Duodenal mucosa (tissue), 2 donors: Measurements from ENCODE around the gene SORCS2.

Source experiments
- H3K27ac ChIP-seq: one replicate; pipeline ENCODE4 v1.7.0; 2013; ENCODE audit warnings: low read depth, low read length
- H3K27me3 ChIP-seq, 2 donors: one replicate each; pipeline ENCODE4 v1.7.0; 2013; ENCODE audit warnings: low read length in 2 of 2, control low read depth in 1 of 2; ENCODE audit not compliant: insufficient read depth in 2 of 2, control insufficient read depth in 1 of 2
- H3K36me3 ChIP-seq, 2 donors: one replicate each; pipeline ENCODE4 v1.7.0; 2013; ENCODE audit warnings: low read length in 2 of 2, control low read depth in 1 of 2; ENCODE audit not compliant: insufficient read depth in 2 of 2, control insufficient read depth in 1 of 2
- H3K4me1 ChIP-seq, 2 donors: one replicate each; pipeline ENCODE4 v1.7.0; 2013; ENCODE audit warnings: low read length in 2 of 2, control low read depth in 1 of 2; ENCODE audit not compliant: insufficient read depth in 2 of 2, control insufficient read depth in 1 of 2
- H3K4me3 ChIP-seq, 2 donors: one replicate each; pipeline ENCODE4 v1.7.0; 2013; ENCODE audit warnings: low read length in 2 of 2, low read depth in 1 of 2
- H3K9ac ChIP-seq, 2 donors: one replicate each; pipeline ENCODE4 v1.7.0; 2013; ENCODE audit warnings: low read length in 2 of 2, low read depth in 1 of 2
- H3K9me3 ChIP-seq, 2 donors: one replicate each; pipeline ENCODE4 v1.7.0; 2013; ENCODE audit warnings: low read length in 2 of 2, control low read depth in 1 of 2; ENCODE audit not compliant: control insufficient read depth in 1 of 2

Gene SORCS2

DNA sequence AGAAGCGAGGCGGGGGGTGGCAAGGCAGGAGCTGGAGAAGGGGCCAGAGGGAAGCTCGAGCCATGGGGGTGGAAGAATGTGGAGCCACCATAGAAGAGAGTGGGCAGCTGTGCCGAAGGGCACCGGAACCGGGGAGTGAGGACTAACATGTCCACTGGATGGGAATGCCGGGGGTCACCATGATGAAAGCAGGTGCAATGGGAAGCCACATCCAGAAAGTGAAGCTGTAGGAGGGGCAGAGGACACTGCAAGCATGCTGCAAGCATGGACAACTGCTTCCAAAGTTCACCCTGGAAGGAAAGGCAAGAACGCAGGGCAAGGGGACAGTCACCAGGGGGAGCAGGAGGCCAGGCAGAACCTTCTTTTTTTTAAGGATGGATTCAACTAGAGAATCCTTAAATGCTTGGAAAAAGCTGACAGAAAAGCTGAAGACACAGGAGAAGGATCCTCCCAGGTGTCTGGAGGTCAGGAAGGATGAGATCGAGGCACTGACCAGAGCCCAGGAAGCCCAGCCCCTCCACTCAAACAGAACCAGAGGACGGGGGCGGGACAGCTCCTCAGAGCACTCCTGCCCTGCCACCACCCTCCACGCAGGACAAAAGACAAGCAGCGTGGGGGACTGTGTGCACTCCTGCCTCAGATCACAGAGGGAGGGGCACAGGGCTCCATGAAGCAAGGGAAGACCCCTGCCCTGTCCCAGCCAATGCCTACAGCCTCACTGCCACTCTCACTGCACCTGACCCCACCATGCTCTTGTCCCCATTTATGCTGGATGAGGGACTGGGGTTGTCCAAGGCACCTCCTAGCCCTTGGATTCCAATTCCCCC lies 578.1 kb downstream of the SORCS2 start:
- H3K27ac ChIP-seq: no peak overlapping the region
- H3K27me3 ChIP-seq: no peaks in the 10 kb centered on the region
- H3K36me3 ChIP-seq: peaks cover 24 to 42% of the 10 kb centered on the region in 2 donors
- no peak overlapping the region for H3K4me3 ChIP-seq
- peak overlapping the region in 1 of 2 donors; percentile 18 for H3K9ac ChIP-seq
- no peaks in the 10 kb centered on the region for H3K9me3 ChIP-seq
- peaks cover 29 to 34% of the 10 kb centered on the region in 2 donors for H3K4me1 ChIP-seq

DNA sequence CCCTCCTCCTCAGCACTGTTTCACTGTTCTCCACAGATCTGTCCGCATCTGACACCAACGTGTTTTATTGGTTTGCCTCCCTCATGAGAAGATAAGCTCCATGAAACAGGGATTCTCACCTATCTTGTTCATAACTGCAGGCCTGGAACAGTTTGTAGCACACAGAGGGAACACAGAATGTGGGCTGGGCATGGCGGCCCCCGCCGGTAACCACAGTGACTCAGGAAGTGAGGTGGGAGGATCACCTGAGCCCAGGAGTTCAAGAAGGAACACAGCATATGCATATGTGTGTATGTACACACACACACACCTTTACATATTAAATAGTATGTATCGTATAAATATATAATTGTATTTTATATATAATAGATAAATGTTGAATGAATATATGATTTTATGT lies 578.7 kb downstream of the SORCS2 start:
- H3K36me3 ChIP-seq: peaks cover 17 to 39% of the 10 kb centered on the region in 2 donors

DNA sequence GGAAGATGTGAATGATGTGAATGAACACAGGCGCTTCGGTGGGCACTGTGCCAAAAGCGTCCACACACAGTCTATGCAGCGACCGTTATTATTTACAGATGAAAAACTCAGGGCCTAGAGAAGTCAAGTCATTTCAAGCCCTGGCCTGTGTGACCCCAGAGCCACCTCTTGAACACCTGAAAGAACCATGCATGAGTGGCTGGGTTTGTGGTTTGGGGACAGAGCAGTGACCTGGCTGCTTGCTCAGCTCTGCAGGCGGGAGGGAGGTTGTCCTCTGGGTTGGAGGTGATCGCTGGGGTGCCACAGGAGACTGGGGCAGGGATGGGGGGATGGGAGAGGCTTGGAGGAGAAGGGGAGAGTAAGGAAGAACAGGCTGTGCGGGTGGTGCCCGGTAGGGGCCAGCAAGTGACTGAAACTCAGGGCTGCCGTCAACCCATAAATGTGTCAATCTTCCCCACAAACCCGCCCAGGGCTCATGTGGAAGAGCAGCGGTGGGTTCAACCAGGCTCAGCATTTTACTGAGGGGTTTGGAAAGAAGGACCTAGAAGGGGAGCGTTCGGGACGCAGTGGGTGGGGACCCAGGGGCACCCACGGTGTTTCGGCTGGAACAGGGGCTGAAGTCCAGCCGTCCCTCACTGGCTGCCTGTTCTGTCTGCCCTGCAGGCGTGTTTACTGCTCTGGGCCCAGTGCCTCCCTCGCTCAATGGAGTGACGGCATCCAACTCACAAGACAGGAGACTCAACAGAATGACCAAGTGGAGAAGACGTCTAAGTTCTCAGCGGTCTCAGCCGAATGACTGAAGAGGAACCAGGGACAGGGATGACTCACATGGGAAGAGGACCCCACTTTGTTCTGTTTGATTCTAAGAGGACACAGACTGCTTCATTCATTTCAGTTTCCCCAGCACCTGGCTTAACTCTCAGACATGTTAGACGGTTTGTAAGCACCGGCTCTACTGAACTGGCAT lies 579.5 kb downstream of the SORCS2 start:
- H3K9ac ChIP-seq: peak overlapping the region; percentile 39 to 51
- H3K4me1 ChIP-seq: peaks cover 29 to 34% of the 10 kb centered on the region in 2 donors
- H3K27me3 ChIP-seq: no peaks in the 10 kb centered on the region
- H3K36me3 ChIP-seq: peaks cover 15 to 32% of the 10 kb centered on the region in 2 donors
- H3K27ac ChIP-seq: no peak overlapping the region
- peak overlapping the region in 1 of 2 donors; percentile 55 for H3K4me3 ChIP-seq
- H3K9me3 ChIP-seq: no peaks in the 10 kb centered on the region

More for the DNA sequence above, 578.7 kb downstream of the SORCS2 start:
- Histone ChIP-seq H3K27me3 (no peaks in the 10 kb centered on the region), H3K4me1 (peaks cover 29 to 34% of the 10 kb centered on the region in 2 donors), H3K27ac (no peak overlapping the region), H3K4me3 (no peak overlapping the region), H3K9ac (peak overlapping the region in 1 of 2 donors; percentile 18), H3K9me3 (no peaks in the 10 kb centered on the region)

DNA sequence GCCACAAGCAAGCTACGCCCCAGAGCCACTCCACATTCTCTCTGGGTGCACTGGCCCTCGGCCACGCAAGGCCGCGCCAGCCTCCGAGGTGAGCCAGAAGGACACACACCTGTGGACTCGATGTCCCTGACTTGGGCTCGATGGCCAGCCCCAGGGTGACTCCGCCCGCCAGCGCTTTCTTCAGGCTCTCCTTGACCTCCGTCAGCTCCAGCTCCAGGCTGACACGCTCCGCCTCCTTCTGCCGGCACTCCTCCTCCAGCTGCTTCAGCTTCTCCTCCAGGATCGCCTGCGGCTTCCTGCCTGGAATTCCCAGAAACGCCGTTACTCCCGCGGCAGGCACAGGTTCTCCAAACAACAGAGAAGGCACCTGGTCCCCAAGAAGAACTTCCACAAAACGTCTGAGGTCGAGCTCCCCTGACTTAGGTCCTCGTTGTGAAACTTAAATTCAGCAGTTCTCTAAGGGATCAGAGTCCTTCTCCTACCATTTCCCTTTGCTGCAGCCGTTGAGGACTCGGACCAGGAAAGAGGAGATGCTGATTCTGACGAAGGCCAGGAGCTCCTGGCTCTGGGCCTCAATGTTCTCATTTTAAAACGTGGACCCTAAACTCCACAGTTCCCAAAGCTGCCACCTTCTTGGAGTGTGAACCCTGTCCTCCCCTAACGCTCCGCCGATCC lies 580.5 kb downstream of the SORCS2 start:
- peak overlapping the region; percentile 39 to 51 for H3K9ac ChIP-seq
- peak overlapping the region; percentile 34 to 55 for H3K4me3 ChIP-seq
- no peaks in the 10 kb centered on the region for H3K27me3 ChIP-seq
- no peaks in the 10 kb centered on the region for H3K9me3 ChIP-seq
- H3K27ac ChIP-seq: peak overlapping the region; percentile 45
- H3K4me1 ChIP-seq: peaks cover 29 to 34% of the 10 kb centered on the region in 2 donors
- H3K36me3 ChIP-seq: peaks cover 14 to 34% of the 10 kb centered on the region in 2 donors

DNA sequence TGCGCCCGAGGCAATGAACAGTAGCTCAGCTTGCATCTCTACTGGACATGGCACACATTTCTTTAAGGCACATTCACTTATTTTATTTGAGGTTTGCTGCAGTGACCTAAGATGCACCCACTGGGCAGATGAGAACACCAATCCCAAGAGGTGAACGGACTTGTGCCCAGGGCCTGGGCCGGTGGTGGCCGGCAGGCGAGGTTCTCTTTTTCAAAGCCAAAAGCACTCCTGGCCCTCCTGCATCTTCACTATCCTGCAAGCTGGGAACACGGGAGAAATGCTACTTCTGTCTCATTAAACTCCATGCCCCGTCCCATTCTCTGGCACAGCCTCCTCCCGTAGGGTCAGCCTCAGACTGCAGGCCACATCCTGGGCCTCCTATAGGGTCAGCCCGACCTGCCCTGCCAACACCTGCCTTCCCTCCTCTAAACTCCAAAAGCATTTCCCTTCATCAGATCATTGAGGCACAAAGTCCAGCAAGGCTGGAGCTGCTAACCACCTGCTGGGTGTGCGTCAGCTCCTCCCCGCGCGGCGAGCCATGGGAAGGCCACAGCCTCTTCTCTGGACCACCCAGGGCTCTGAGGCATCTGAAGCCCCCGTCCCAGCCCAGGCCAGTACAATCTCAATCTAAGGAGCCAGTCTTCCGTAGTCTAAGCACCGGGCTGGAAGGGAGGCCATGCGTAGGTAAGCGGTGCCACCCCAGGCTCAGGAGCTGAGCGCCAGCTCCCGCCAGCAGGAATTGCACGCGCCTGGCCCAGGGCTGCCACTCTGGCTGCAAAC lies 581.3 kb downstream of the SORCS2 start:
- H3K27ac ChIP-seq: peak overlapping the region; percentile 35
- no peaks in the 10 kb centered on the region for H3K27me3 ChIP-seq
- H3K9ac ChIP-seq: peak overlapping the region; percentile 22 to 51
- no peaks in the 10 kb centered on the region for H3K9me3 ChIP-seq
- peaks cover 12 to 35% of the 10 kb centered on the region in 2 donors for H3K36me3 ChIP-seq
- H3K4me1 ChIP-seq: peaks cover 29 to 34% of the 10 kb centered on the region in 2 donors
- peak overlapping the region; percentile 34 to 55 for H3K4me3 ChIP-seq

DNA sequence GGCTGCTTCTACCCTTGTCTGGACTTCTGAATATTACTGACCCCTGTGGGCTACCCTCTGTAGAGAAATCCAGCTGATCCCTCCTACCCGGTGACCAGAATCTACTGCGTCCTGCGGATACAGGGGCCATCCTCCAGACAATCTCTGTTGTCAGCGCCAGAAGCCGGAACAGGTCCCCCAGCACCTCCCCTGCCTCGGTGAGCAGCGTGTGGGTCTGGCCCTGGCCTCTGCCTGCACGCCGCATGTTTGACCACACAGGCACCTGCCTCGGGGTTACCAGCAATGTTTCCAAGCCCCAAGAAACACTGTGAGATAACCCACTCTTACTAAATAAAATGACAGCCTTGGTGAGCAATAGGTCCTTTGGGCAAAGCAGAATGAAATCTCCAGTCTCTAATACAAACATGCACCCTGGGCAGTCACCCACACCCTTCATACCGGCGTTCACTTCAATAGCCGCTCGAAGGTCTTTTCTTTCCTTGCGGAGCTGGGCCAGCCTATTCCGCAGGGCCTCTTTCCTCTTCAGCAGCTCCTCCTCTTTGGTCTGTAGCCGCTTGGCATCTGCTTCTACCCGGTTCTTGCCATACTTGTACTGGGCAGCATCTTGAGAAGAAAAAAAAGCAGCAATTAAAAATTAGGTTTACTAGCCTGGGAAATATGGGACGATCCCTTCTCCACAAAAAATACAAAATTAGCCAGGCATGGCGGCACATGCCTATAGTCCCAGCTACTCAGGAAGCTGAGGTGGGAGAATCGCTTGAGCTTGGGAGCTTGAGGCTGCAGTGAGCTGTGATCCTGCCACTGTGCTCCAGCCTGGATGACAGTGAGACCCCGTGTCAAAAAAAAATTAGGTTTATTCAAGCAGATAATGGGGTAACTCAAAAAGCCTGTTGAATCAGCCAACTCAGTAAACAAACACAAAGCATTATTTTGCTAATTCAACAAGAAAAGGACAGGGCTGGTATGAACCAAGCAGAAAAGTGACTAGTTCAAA lies 582.3 kb downstream of the SORCS2 start:
- Histone ChIP-seq H3K27ac (no peak overlapping the region), H3K4me3 (no peak overlapping the region), H3K36me3 (peaks cover 11 to 26% of the 10 kb centered on the region in 2 donors), H3K4me1 (peaks cover 36 to 37% of the 10 kb centered on the region in 2 donors), H3K9me3 (no peaks in the 10 kb centered on the region), H3K9ac (no peak overlapping the region), H3K27me3 (no peaks in the 10 kb centered on the region)

- no peak overlapping the region for H3K27ac ChIP-seq
- H3K9me3 ChIP-seq: no peaks in the 10 kb centered on the region
- H3K9ac ChIP-seq: no peak overlapping the region
- peaks cover 37 to 38% of the 10 kb centered on the region in 2 donors for H3K4me1 ChIP-seq
- H3K4me3 ChIP-seq: no peak overlapping the region
- H3K27me3 ChIP-seq: no peaks in the 10 kb centered on the region
- H3K36me3 ChIP-seq: peaks cover 8 to 24% of the 10 kb centered on the region in 2 donors
Measured at GRCh38 chr4:7775396-7775795, 583.1 kb downstream of the SORCS2 start.

DNA sequence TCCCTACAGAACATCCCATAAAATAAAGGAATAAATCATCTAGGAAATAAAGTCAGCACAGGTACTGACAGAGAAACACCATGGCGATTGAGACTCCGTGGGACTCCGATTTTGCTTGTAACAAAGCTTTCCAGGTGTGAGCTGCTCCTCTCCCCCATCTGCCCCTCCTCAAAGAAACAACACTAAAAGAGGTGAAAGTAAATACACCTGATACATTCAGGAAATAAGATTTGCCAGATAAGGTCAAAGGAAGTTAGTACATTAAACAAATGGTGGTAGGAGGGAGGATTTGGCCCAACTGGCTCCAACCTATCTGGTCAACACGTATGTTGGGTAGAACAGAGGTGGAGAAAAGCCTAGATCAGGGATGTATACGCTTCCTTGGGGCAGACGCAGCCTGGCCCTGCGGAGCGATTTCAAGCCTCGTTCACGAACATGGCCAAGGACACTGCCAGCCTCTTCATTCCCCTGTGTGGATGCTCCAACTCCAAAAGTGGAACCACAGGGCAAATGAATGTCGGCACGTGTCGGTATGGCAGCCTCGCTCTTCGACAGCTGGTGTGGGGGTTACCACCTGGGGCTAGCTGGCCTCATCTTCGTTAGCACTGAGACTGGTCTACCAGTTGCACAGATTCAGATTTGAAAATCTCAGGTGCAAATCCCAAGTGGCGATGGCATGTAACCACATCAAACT lies 584.8 kb downstream of the SORCS2 start:
- no peak overlapping the region for H3K4me3 ChIP-seq
- H3K27ac ChIP-seq: no peak overlapping the region
- peaks cover 32 to 38% of the 10 kb centered on the region in 2 donors for H3K4me1 ChIP-seq
- H3K9me3 ChIP-seq: no peaks in the 10 kb centered on the region
- peaks cover 8 to 19% of the 10 kb centered on the region in 2 donors for H3K36me3 ChIP-seq
- no peaks in the 10 kb centered on the region for H3K27me3 ChIP-seq
- no peak overlapping the region for H3K9ac ChIP-seq
